ENCODE measurements around the gene CCDC185.
"Not testable (repeated sequence)": the region's sequence is repeated elsewhere in the genome, so short reads cannot be mapped to it uniquely, and the experiment has no call there.

The CCDC185 gene

GRCh38 chr1:223394242-223394641, 1.0 kb downstream of the CCDC185 start:
- DNase-seq (ENCODE audit: extremely low read depth in 1 of 2, low read depth in 1 of 2): no peak

- DNase-seq (ENCODE audit: extremely low read depth in 1 of 2, low read depth in 1 of 2): no peak
Measured at GRCh38 chr1:223394706-223395105, 1.5 kb downstream of the CCDC185 start.

- not testable (repeated sequence) for DNase-seq (ENCODE audit: extremely low read depth in 1 of 2, low read depth in 1 of 2)
Measured at GRCh38 chr1:223399393-223399792, 6.2 kb downstream of the CCDC185 start.

GRCh38 chr1:223401873-223402789, 8.9 kb downstream of the CCDC185 start:
- DNase-seq (ENCODE audit: extremely low read depth in 1 of 2, low read depth in 1 of 2): no peak

GRCh38 chr1:223402790-223403142, 9.6 kb downstream of the CCDC185 start:
- DNase-seq (ENCODE audit: extremely low read depth in 1 of 2, low read depth in 1 of 2): no peak

- no peak for DNase-seq (ENCODE audit: extremely low read depth in 1 of 2, low read depth in 1 of 2)
Measured at GRCh38 chr1:223403184-223403815, 10.1 kb downstream of the CCDC185 start.

- DNase-seq (ENCODE audit: extremely low read depth in 1 of 2, low read depth in 1 of 2): no peak
Measured at GRCh38 chr1:223405507-223405906, 12.3 kb downstream of the CCDC185 start.

- DNase-seq (ENCODE audit: extremely low read depth in 1 of 2, low read depth in 1 of 2): no peak
Measured at GRCh38 chr1:223410036-223410435, 16.8 kb downstream of the CCDC185 start.

- DNase-seq (ENCODE audit: extremely low read depth in 1 of 2, low read depth in 1 of 2): no peak
Measured at GRCh38 chr1:223411309-223411708, 18.1 kb downstream of the CCDC185 start.

GRCh38 chr1:223411710-223412109, 18.5 kb downstream of the CCDC185 start:
- DNase-seq (ENCODE audit: extremely low read depth in 1 of 2, low read depth in 1 of 2): no peak

GRCh38 chr1:223413216-223413615, 20.0 kb downstream of the CCDC185 start:
- no peak for DNase-seq (ENCODE audit: extremely low read depth in 1 of 2, low read depth in 1 of 2)

- no peak for DNase-seq (ENCODE audit: extremely low read depth in 1 of 2, low read depth in 1 of 2)
Measured at GRCh38 chr1:223417444-223417843, 24.2 kb downstream of the CCDC185 start.

- no peak for DNase-seq (ENCODE audit: extremely low read depth in 1 of 2, low read depth in 1 of 2)
Measured at GRCh38 chr1:223417903-223418663, 24.9 kb downstream of the CCDC185 start.

GRCh38 chr1:223419115-223419514, 25.9 kb downstream of the CCDC185 start:
- DNase-seq (ENCODE audit: extremely low read depth in 1 of 2, low read depth in 1 of 2): no peak

GRCh38 chr1:223419561-223419960, 26.3 kb downstream of the CCDC185 start:
- no peak for DNase-seq (ENCODE audit: extremely low read depth in 1 of 2, low read depth in 1 of 2)

- no peak for DNase-seq (ENCODE audit: extremely low read depth in 1 of 2, low read depth in 1 of 2)
Measured at GRCh38 chr1:223421025-223421424, 27.8 kb downstream of the CCDC185 start.

- no peak for DNase-seq (ENCODE audit: extremely low read depth in 1 of 2, low read depth in 1 of 2)
Measured at GRCh38 chr1:223421676-223422075, 28.5 kb downstream of the CCDC185 start.

- no peak for DNase-seq (ENCODE audit: extremely low read depth in 1 of 2, low read depth in 1 of 2)
Measured at GRCh38 chr1:223422911-223423310, 29.7 kb downstream of the CCDC185 start.

- no peak for DNase-seq (ENCODE audit: extremely low read depth in 1 of 2, low read depth in 1 of 2)
Measured at GRCh38 chr1:223423641-223424233, 30.5 kb downstream of the CCDC185 start.

GRCh38 chr1:223425550-223425949, 32.3 kb downstream of the CCDC185 start:
- no peak for DNase-seq (ENCODE audit: extremely low read depth in 1 of 2, low read depth in 1 of 2)

GRCh38 chr1:223426936-223427335, 33.7 kb downstream of the CCDC185 start:
- DNase-seq (ENCODE audit: extremely low read depth in 1 of 2, low read depth in 1 of 2): no peak
